ENCODE data around the gene LIPC.

Gene LIPC

GRCh38 chr15:58528188-58528870, 96.5 kb downstream of the LIPC start:
- no peak for DNase-seq
- TF ChIP-seq POLR2A (IDR thresholded peaks at IDR 0.05; ENCODE audit: low read length) (no peak), GATA1 (IDR thresholded peaks at IDR 0.05; ENCODE audit: low read depth, low read length) (no peak)

GRCh38 chr15:58529041-58529440, 97.2 kb downstream of the LIPC start:
- no peak for DNase-seq

GRCh38 chr15:58530056-58530590, 98.3 kb downstream of the LIPC start:
- no peak for TF ChIP-seq GATA1 (IDR thresholded peaks at IDR 0.05; ENCODE audit: low read depth, low read length)
- TF ChIP-seq POLR2A (IDR thresholded peaks at IDR 0.05; ENCODE audit: low read length): no peak
- DNase-seq: no peak

More at GRCh38 chr15:58529041-58529440, 97.2 kb downstream of the LIPC start:
- TF ChIP-seq POLR2A (IDR thresholded peaks at IDR 0.05; ENCODE audit: low read length) (no peak), GATA1 (IDR thresholded peaks at IDR 0.05; ENCODE audit: low read depth, low read length) (no peak)

- no peak for DNase-seq
- no peak for TF ChIP-seq GATA1 (IDR thresholded peaks at IDR 0.05; ENCODE audit: low read depth, low read length)
- no peak for TF ChIP-seq POLR2A (IDR thresholded peaks at IDR 0.05; ENCODE audit: low read length)
Observed at GRCh38 chr15:58532126-58532525, 100.3 kb downstream of the LIPC start.

GRCh38 chr15:58534556-58534955, 102.8 kb downstream of the LIPC start:
- TF ChIP-seq POLR2A (IDR thresholded peaks at IDR 0.05; ENCODE audit: low read length) (no peak), GATA1 (IDR thresholded peaks at IDR 0.05; ENCODE audit: low read depth, low read length) (no peak)

GRCh38 chr15:58535337-58535736, 103.5 kb downstream of the LIPC start:
- TF ChIP-seq GATA1 (IDR thresholded peaks at IDR 0.05; ENCODE audit: low read depth, low read length): no peak
- TF ChIP-seq POLR2A (IDR thresholded peaks at IDR 0.05; ENCODE audit: low read length): no peak
- DNase-seq: no peak

More at GRCh38 chr15:58534556-58534955, 102.8 kb downstream of the LIPC start:
- DNase-seq: no peak

GRCh38 chr15:58535894-58536293, 104.1 kb downstream of the LIPC start:
- no peak for DNase-seq
- no peak for TF ChIP-seq POLR2A (IDR thresholded peaks at IDR 0.05; ENCODE audit: low read length)

GRCh38 chr15:58536414-58536813, 104.6 kb downstream of the LIPC start:
- no peak for TF ChIP-seq POLR2A (IDR thresholded peaks at IDR 0.05; ENCODE audit: low read length)
- TF ChIP-seq GATA1 (IDR thresholded peaks at IDR 0.05; ENCODE audit: low read depth, low read length): no peak
- no peak for DNase-seq

GRCh38 chr15:58537033-58537432, 105.2 kb downstream of the LIPC start:
- no peak for DNase-seq
- TF ChIP-seq POLR2A (IDR thresholded peaks at IDR 0.05; ENCODE audit: low read length) (no peak), GATA1 (IDR thresholded peaks at IDR 0.05; ENCODE audit: low read depth, low read length) (no peak)

- TF ChIP-seq GATA1 (IDR thresholded peaks at IDR 0.05; ENCODE audit: low read depth, low read length) (no peak), POLR2A (IDR thresholded peaks at IDR 0.05; ENCODE audit: low read length) (no peak)
- DNase-seq: no peak
Observed at GRCh38 chr15:58538225-58538727, 106.5 kb downstream of the LIPC start.

GRCh38 chr15:58538901-58539300, 107.1 kb downstream of the LIPC start:
- DNase-seq: no peak
- TF ChIP-seq GATA1 (IDR thresholded peaks at IDR 0.05; ENCODE audit: low read depth, low read length): no peak
- TF ChIP-seq POLR2A (IDR thresholded peaks at IDR 0.05; ENCODE audit: low read length): no peak

GRCh38 chr15:58539548-58539947, 107.8 kb downstream of the LIPC start:
- DNase-seq: no peak
- no peak for TF ChIP-seq GATA1 (IDR thresholded peaks at IDR 0.05; ENCODE audit: low read depth, low read length)
- no peak for TF ChIP-seq POLR2A (IDR thresholded peaks at IDR 0.05; ENCODE audit: low read length)

- TF ChIP-seq GATA1 (IDR thresholded peaks at IDR 0.05; ENCODE audit: low read depth, low read length): no peak
- no peak for TF ChIP-seq POLR2A (IDR thresholded peaks at IDR 0.05; ENCODE audit: low read length)
- no peak for DNase-seq
Observed at GRCh38 chr15:58541410-58542087, 109.8 kb downstream of the LIPC start.

GRCh38 chr15:58543664-58544335, 112.0 kb downstream of the LIPC start:
- peak; percentile 6 to 29 for DNase-seq
- TF ChIP-seq GATA1 (IDR thresholded peaks at IDR 0.05; ENCODE audit: low read depth, low read length): no peak
- no peak for TF ChIP-seq POLR2A (IDR thresholded peaks at IDR 0.05; ENCODE audit: low read length)

All from erythroblast (primary cell).